ENCODE results near the gene ASTN2.
A peak's percentile ranks its signal among the peaks of the same experiment; 100 is the strongest.

The ASTN2 gene

GRCh38 chr9:116425244-116425643, 989.6 kb downstream of the ASTN2 start:
- no peak for DNase-seq (ENCODE audit: low read depth)
- no peak overlapping the region for H3K4me3 ChIP-seq (ENCODE audit: low read depth, low read length)

- no peak for DNase-seq (ENCODE audit: low read depth)
- H3K4me3 ChIP-seq (ENCODE audit: low read depth, low read length) = no peak overlapping the region
Observed at GRCh38 chr9:116423149-116423548, 991.7 kb downstream of the ASTN2 start.

- no peak for DNase-seq (ENCODE audit: low read depth)
- H3K4me3 ChIP-seq (ENCODE audit: low read depth, low read length) = no peak overlapping the region
Observed at GRCh38 chr9:116422119-116422979, 992.5 kb downstream of the ASTN2 start.

- no peak overlapping the region for H3K4me3 ChIP-seq (ENCODE audit: low read depth, low read length)
- DNase-seq (ENCODE audit: low read depth) = peak; percentile 44
Observed at GRCh38 chr9:116420993-116421538, 993.8 kb downstream of the ASTN2 start.

GRCh38 chr9:116419181-116419580, 995.7 kb downstream of the ASTN2 start:
- DNase-seq (ENCODE audit: low read depth) = no peak

GRCh38 chr9:116417464-116417863, 997.4 kb downstream of the ASTN2 start:
- peak; percentile 39 for DNase-seq (ENCODE audit: low read depth)
- H3K4me3 ChIP-seq (ENCODE audit: low read depth, low read length) = no peak overlapping the region

More at GRCh38 chr9:116419181-116419580, 995.7 kb downstream of the ASTN2 start:
- no peak overlapping the region for H3K4me3 ChIP-seq (ENCODE audit: low read depth, low read length)

- DNase-seq (ENCODE audit: low read depth) = no peak
- H3K4me3 ChIP-seq (ENCODE audit: low read depth, low read length) = no peak overlapping the region
Observed at GRCh38 chr9:116416421-116416820, 998.4 kb downstream of the ASTN2 start.

- H3K4me3 ChIP-seq (ENCODE audit: low read depth, low read length) = no peak overlapping the region
- no peak for DNase-seq (ENCODE audit: low read depth)
Observed at GRCh38 chr9:116414374-116414773, 1000.5 kb downstream of the ASTN2 start.

GRCh38 chr9:116411506-116411905, 1003.4 kb downstream of the ASTN2 start:
- DNase-seq (ENCODE audit: low read depth) = no peak
- H3K4me3 ChIP-seq (ENCODE audit: low read depth, low read length) = no peak overlapping the region

- no peak overlapping the region for H3K4me3 ChIP-seq (ENCODE audit: low read depth, low read length)
- no peak for DNase-seq (ENCODE audit: low read depth)
Observed at GRCh38 chr9:116409638-116410037, 1005.2 kb downstream of the ASTN2 start.

- no peak for DNase-seq (ENCODE audit: low read depth)
Observed at GRCh38 chr9:116409129-116409528, 1005.7 kb downstream of the ASTN2 start.

GRCh38 chr9:116406469-116406868, 1008.4 kb downstream of the ASTN2 start:
- no peak for DNase-seq (ENCODE audit: low read depth)
- no peak overlapping the region for H3K4me3 ChIP-seq (ENCODE audit: low read depth, low read length)

More at GRCh38 chr9:116409129-116409528, 1005.7 kb downstream of the ASTN2 start:
- no peak overlapping the region for H3K4me3 ChIP-seq (ENCODE audit: low read depth, low read length)

GRCh38 chr9:116405321-116405720, 1009.5 kb downstream of the ASTN2 start:
- H3K4me3 ChIP-seq (ENCODE audit: low read depth, low read length) = no peak overlapping the region
- DNase-seq (ENCODE audit: low read depth) = no peak

- no peak overlapping the region for H3K4me3 ChIP-seq (ENCODE audit: low read depth, low read length)
- no peak for DNase-seq (ENCODE audit: low read depth)
Observed at GRCh38 chr9:116404228-116404627, 1010.6 kb downstream of the ASTN2 start.

GRCh38 chr9:116403171-116403570, 1011.7 kb downstream of the ASTN2 start:
- no peak overlapping the region for H3K4me3 ChIP-seq (ENCODE audit: low read depth, low read length)
- no peak for DNase-seq (ENCODE audit: low read depth)

GRCh38 chr9:116395699-116396037, 1019.2 kb downstream of the ASTN2 start:
- H3K4me3 ChIP-seq (ENCODE audit: low read depth, low read length) = no peak overlapping the region

GRCh38 chr9:116394894-116395698, 1019.8 kb downstream of the ASTN2 start:
- no peak for DNase-seq (ENCODE audit: low read depth)
- H3K4me3 ChIP-seq (ENCODE audit: low read depth, low read length) = no peak overlapping the region

More at GRCh38 chr9:116395699-116396037, 1019.2 kb downstream of the ASTN2 start:
- DNase-seq (ENCODE audit: low read depth) = no peak

- no peak overlapping the region for H3K4me3 ChIP-seq (ENCODE audit: low read depth, low read length)
- no peak for DNase-seq (ENCODE audit: low read depth)
Observed at GRCh38 chr9:116394070-116394469, 1020.8 kb downstream of the ASTN2 start.

GRCh38 chr9:116393198-116393597, 1021.7 kb downstream of the ASTN2 start:
- no peak overlapping the region for H3K4me3 ChIP-seq (ENCODE audit: low read depth, low read length)
- no peak for DNase-seq (ENCODE audit: low read depth)

- H3K4me3 ChIP-seq (ENCODE audit: low read depth, low read length) = no peak overlapping the region
- peak; percentile 41 for DNase-seq (ENCODE audit: low read depth)
Observed at GRCh38 chr9:116391306-116391900, 1023.5 kb downstream of the ASTN2 start.
